Measurements from ENCODE around the gene CDON.

CDON gene

GRCh38 chr11:126058105-126058874 lies 4.4 kb downstream of the CDON start:
- intact Hi-C loops (cut with DNase I; ENCODE audit: low total_unique reads), result no loop called here
- Histone ChIP-seq H3K27ac (no peak overlapping the region), H3K36me3 (no peaks in the 10 kb centered on the region), H3K27me3 (no peaks in the 10 kb centered on the region), H3K4me3 (no peak overlapping the region), H3K4me1 (peaks cover 0 to 8% (median 3%) of the 10 kb centered on the region in 4 donors), H3K9me3 (no peaks in the 10 kb centered on the region)
- DNase-seq, result no peak
- TF ChIP-seq, protein P1, sequence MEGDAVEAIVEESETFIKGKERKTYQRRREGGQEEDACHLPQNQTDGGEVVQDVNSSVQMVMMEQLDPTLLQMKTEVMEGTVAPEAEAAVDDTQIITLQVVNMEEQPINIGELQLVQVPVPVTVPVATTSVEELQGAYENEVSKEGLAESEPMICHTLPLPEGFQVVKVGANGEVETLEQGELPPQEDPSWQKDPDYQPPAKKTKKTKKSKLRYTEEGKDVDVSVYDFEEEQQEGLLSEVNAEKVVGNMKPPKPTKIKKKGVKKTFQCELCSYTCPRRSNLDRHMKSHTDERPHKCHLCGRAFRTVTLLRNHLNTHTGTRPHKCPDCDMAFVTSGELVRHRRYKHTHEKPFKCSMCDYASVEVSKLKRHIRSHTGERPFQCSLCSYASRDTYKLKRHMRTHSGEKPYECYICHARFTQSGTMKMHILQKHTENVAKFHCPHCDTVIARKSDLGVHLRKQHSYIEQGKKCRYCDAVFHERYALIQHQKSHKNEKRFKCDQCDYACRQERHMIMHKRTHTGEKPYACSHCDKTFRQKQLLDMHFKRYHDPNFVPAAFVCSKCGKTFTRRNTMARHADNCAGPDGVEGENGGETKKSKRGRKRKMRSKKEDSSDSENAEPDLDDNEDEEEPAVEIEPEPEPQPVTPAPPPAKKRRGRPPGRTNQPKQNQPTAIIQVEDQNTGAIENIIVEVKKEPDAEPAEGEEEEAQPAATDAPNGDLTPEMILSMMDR (IDR thresholded peaks at IDR 0.05), result no peak

DNA sequence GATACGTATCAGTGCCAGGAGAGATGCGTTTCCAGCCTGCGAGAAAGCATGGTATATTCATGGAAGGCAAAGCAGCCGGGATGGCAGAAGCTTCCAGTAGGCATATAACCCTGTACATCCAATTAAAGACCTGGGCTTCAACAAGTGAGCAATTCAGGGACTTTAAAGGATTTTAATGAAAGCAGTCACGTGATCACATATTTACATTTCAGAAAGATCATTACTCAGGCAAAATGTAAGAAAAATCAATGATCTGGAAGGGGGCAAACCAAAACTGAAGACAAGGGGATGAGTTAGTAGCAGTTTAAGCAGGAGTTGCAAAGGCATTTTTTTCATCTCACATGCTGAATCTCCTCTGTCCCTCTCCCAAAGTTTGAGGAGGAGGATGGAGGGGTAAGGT lies 7.8 kb downstream of the CDON start:
- intact Hi-C loops (cut with DNase I; ENCODE audit: low total_unique reads), result no loop called here

DNA sequence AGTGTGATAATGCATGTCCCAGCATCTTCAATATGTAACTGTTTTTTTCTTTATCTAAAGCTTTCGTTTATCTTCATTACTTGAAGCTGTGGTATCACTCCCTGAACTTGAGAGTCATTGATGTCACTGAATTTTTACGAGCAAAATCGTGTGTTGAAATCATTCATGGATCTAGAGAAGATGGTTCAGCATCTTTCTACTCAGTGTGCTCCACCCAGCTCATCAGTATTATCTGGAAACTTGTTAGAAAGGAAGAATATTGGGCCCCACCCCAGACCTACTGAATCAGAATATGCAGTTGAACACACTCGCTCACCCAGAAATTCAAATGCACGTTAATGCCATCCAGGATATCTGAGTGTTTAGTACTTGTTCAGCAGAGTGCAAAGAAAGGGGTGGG lies 8.3 kb downstream of the CDON start:
- Histone ChIP-seq H3K4me1 (no peaks in the 10 kb centered on the region), H3K36me3 (no peaks in the 10 kb centered on the region), H3K27me3 (no peaks in the 10 kb centered on the region), H3K9me3 (no peaks in the 10 kb centered on the region), H3K4me3 (no peak overlapping the region), H3K27ac (no peak overlapping the region)
- DNase-seq, result no peak
- intact Hi-C loops (cut with DNase I; ENCODE audit: low total_unique reads), result no loop called here
- TF ChIP-seq, protein P1 (IDR thresholded peaks at IDR 0.05), result no peak

More for the DNA sequence above, 7.8 kb downstream of the CDON start:
- TF ChIP-seq, protein P1 (IDR thresholded peaks at IDR 0.05), result no peak
- no peaks in the 10 kb centered on the region for H3K27me3 ChIP-seq
- no peak overlapping the region for H3K27ac ChIP-seq
- no peaks in the 10 kb centered on the region for H3K4me1 ChIP-seq
- no peaks in the 10 kb centered on the region for H3K9me3 ChIP-seq
- no peaks in the 10 kb centered on the region for H3K36me3 ChIP-seq
- no peak overlapping the region for H3K4me3 ChIP-seq
- DNase-seq, result no peak

DNA sequence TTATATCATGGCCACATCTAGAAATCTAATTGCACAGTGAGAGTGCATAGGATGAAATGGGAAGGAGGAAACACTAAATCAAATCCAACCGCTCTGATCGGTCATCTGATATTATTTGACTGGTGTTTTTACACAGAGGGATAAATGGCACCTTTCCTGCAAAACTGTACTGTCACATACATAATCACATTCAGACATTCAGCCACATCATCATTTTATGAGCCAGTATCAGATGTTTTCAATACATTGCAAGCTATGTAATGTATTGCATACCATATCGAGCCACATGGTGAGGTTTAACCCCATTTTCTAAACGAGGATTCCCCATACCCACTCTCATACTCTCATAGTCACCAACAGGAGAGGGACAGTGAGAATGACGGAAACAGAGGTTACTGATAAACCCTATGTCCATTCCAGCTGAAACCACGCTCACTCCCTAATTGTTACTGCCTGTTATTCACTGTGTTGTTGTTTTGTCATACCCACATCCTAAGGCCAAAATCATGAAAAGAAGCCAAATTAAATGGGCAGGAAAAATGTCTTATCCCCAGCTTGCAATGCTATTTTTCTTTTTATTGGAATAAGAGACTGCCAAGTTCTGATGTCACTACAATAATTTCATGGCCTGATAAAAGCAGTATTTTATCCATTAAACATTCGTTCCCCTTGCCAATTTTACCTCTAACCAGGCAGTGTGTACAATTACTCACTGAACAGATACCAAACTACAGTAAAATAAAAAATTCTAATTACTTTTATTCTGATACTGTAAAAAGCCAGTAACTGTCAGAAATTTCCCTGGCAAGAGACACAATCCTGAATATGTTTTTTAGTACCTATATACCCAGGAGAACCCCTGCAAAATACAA lies 9.0 kb downstream of the CDON start:
- Histone ChIP-seq H3K27ac (no peak overlapping the region), H3K4me1 (no peaks in the 10 kb centered on the region), H3K27me3 (no peaks in the 10 kb centered on the region), H3K4me3 (no peak overlapping the region), H3K36me3 (no peaks in the 10 kb centered on the region), H3K9me3 (no peaks in the 10 kb centered on the region)
- no peak for DNase-seq
- intact Hi-C loops (cut with DNase I; ENCODE audit: low total_unique reads), result no loop called here
- TF ChIP-seq, protein P1 (IDR thresholded peaks at IDR 0.05), result no peak

DNA sequence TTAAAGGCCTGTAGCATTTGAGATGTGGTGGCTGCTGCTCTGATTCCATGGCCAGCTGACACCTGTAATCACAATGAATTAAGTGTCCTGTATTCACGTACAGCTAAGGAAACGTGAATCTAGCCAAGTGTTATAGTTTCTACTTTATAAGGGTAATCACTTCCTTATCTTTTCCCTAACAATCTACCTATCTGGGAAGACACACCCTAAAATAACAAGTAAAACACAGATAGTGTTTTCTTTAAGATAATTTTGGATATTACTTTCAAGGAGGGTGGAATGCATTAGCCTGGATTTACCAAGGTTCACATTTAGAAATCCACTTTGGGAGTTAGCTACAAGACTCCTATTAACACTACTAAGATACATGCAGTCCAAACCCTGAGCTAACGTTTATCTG lies 11.5 kb downstream of the CDON start:
- Histone ChIP-seq H3K4me1 (no peaks in the 10 kb centered on the region), H3K9me3 (no peaks in the 10 kb centered on the region), H3K27ac (no peak overlapping the region), H3K4me3 (no peak overlapping the region), H3K36me3 (no peaks in the 10 kb centered on the region), H3K27me3 (no peaks in the 10 kb centered on the region)
- intact Hi-C loops (cut with DNase I; ENCODE audit: low total_unique reads), result no loop called here
- TF ChIP-seq, protein P1 (IDR thresholded peaks at IDR 0.05), result no peak
- no peak for DNase-seq
